ENCODE results near the gene EIF1.
"Not testable (repeated sequence)": the region's sequence is repeated elsewhere in the genome, so short reads cannot be mapped to it uniquely, and the experiment has no call there.

EIF1 gene

DNA sequence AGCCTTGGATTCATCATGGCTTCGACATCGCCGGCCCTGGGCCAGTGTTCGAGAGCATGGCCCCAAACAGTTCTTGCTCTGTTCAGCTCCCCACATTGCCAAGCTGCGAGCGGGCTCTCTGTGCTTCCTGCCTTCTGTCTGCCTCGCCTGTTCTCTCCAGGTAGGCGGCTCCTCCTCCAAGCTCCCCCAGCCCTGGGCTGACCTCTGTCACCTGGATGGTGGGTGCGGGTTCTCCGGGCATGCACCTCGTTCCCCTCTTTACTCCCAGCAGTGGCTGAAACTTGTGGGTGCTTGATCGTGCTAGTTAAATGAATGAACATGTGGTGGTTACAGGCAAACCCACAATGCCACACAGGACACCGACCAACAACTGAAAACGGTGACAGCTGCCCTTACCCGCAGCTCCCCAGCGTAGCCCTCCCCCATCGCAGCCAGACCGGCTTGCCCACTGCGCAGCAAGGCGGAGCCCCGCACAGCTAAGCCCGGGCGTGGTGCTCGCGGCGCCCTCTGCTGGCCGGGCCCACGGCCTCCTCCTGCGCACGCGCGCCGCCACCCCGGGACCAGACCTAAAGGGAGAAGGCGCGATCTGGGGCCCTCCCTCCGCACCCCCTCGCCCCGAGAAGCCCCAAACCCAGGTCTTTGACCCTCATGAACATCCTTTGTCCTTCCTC lies 23.0 kb upstream of the EIF1 start:
- ChIA-PET POLR2A (ENCODE audit: low non-redundant PET) (interaction anchor here (0.5 to 0.6 kb wide), 2 partner anchors 124 to 836 kb away, joined by 3 to 5 read pairs; no protein-coding TSS in a partner anchor), CTCF (interaction anchor here (0.6 to 8.2 kb wide), 20 partner anchors 10 to 814 kb away, joined by 3 to 321 read pairs (median 4); partner anchors contain the start of genes EIF1, KRT17 and KRTAP4-5)
- TF ChIP-seq, protein P1, sequence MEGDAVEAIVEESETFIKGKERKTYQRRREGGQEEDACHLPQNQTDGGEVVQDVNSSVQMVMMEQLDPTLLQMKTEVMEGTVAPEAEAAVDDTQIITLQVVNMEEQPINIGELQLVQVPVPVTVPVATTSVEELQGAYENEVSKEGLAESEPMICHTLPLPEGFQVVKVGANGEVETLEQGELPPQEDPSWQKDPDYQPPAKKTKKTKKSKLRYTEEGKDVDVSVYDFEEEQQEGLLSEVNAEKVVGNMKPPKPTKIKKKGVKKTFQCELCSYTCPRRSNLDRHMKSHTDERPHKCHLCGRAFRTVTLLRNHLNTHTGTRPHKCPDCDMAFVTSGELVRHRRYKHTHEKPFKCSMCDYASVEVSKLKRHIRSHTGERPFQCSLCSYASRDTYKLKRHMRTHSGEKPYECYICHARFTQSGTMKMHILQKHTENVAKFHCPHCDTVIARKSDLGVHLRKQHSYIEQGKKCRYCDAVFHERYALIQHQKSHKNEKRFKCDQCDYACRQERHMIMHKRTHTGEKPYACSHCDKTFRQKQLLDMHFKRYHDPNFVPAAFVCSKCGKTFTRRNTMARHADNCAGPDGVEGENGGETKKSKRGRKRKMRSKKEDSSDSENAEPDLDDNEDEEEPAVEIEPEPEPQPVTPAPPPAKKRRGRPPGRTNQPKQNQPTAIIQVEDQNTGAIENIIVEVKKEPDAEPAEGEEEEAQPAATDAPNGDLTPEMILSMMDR (conservative IDR thresholded peaks at IDR 0.05; ENCODE audit: low read depth), result peak; percentile 93
- H3K27ac ChIP-seq, result peak overlapping the region; percentile 100
- peak; percentile 98 for DNase-seq (ENCODE audit: low spot score)

DNA sequence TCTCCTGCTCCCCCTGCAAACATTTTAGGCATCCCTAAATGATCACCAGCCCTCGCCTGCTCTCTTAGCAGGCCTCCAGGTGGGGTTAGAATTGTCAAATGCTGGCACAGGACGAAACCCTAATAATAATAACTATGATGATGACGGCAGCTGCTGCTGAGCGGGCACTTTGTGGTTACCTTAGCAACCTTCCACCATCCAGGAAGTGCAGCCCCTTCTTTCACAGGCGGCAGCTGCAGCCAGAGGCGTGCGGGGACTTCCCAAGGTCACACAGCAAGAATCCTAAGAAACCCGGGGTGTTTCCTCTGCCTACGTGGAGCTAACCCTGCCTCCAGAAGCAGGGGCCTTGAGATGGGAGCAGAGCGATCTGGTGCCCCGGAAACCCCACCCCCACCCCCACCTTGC lies 22.4 kb upstream of the EIF1 start:
- TF ChIP-seq, protein P1 (conservative IDR thresholded peaks at IDR 0.05; ENCODE audit: low read depth), result peak; percentile 58
- DNase-seq (ENCODE audit: low spot score), result no peak
- peak overlapping the region; percentile 100 for H3K27ac ChIP-seq
- POLR2A ChIA-PET (ENCODE audit: low non-redundant PET), result no interaction called here
- CTCF ChIA-PET, result interaction anchor here (0.6 to 8.2 kb wide), 16 partner anchors 10 to 1126 kb away, joined by 3 to 321 read pairs (median 4); partner anchors contain the start of genes EIF1, KRT15 and KRT17

DNA sequence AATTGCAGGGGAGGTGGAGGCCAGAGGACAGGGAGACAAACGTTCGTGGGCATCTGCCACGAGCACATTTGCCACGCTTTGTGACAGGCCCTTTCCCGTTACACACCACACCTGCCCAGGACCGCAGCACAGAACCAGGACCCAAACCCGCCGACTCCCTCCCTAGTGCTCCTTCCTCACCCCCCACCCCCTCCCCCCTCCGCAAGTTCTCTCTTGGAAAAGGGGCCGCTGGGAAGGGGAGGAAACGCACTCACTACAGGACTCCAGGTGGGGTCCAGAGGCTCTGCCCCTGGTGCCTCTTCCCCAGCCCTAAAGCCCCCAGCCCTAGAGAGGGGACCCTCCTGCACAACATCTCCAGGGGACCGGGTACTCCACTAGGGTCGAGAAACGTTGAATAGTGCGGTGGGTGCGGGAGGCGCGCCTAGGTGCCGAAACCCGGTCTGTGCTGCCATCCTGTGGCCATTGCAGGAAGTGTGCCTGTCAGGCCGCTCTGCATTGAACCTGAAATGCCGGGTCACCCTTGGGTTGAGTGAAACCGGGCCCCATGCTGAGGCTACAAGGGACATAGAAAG lies 21.9 kb upstream of the EIF1 start:
- TF ChIP-seq, protein P1 (conservative IDR thresholded peaks at IDR 0.05; ENCODE audit: low read depth), result peak; percentile 91
- peak overlapping the region; percentile 100 for H3K27ac ChIP-seq
- ChIA-PET CTCF (interaction anchor here (0.6 to 8.2 kb wide), 14 partner anchors 10 to 1126 kb away, joined by 3 to 321 read pairs (median 4); partner anchors contain the start of genes EIF1, KRT15 and KRT17), POLR2A (ENCODE audit: low non-redundant PET) (no interaction called here)
- DNase-seq (ENCODE audit: low spot score), result peak; percentile 82

DNA sequence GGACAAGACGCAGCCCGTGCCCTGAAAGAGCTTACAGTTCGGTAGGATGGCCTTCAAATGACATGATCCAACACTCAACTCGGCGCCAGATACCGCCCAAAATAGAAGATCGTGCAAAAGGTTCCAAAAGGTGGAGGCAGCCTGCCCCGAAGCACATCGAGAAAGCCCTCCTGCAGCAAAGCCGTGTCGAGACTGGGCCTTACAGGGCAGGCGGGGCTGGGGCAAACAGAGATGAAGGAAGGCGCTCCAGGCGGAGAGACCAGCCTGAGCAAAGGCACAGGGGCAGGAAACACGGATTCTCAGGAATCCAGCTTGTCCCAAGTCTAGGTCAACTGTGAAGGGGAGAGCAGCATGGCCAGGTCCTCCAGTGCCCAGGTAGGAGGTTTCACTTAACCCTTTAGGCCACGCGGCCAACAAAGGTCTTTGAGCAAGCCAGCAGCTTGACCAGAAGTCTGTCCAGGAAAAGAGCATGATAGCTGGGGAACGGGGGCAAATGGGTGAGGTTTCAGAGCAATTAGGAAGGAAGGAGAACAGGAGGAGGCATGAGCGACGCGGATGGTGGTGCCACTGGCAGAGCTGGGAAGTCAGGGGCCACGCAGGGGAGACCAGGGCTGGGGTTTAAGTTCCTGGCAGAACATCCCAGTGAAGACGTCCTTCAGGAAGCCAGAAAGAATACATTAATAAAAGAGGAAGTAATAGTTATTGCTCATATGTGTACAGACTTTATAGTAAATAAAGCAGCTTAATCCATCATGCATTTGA lies 21.2 kb upstream of the EIF1 start:
- DNase-seq (ENCODE audit: low spot score), result no peak
- peak overlapping the region; percentile 100 for H3K27ac ChIP-seq
- TF ChIP-seq, protein P1 (conservative IDR thresholded peaks at IDR 0.05; ENCODE audit: low read depth), result peak; percentile 66; the same call in 1 of the 2 replicates
- ChIA-PET CTCF (interaction anchor here (0.6 to 8.2 kb wide), 6 partner anchors 19 to 353 kb away, joined by 3 to 321 read pairs (median 8); partner anchors contain the start of gene EIF1), POLR2A (ENCODE audit: low non-redundant PET) (interaction anchor here (0.7 kb wide), 1 partner anchor 14 kb away, joined by 4 read pairs; no protein-coding TSS in a partner anchor)

DNA sequence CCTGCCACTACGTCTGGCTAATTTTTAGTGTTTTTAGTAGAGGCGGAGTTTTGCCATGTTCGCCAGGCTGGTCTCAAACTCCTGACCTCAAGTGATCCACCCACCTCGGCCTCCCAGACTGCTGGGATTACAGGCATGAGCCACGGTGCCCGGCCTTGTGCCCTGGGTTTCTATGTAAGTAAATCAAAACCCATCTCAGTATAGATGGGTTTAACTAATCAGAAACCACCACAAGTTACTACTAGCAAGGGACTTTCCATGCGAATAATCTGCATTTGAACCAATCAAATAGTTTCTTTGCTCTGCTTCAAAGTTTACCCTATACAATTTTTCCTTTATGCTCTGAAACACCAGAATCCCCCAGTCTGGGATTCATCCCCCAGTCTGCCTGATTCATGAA lies 16.5 kb upstream of the EIF1 start:
- no peak overlapping the region for H3K27ac ChIP-seq
- CTCF ChIA-PET, result no interaction called here
- DNase-seq (ENCODE audit: low spot score), result no peak
- TF ChIP-seq, protein P1 (conservative IDR thresholded peaks at IDR 0.05; ENCODE audit: low read depth), result no peak
- POLR2A ChIA-PET (ENCODE audit: low non-redundant PET), result interaction anchor here (0.7 kb wide), 1 partner anchor 17 kb away, joined by 3 read pairs; the partner anchor contains the start of gene EIF1

DNA sequence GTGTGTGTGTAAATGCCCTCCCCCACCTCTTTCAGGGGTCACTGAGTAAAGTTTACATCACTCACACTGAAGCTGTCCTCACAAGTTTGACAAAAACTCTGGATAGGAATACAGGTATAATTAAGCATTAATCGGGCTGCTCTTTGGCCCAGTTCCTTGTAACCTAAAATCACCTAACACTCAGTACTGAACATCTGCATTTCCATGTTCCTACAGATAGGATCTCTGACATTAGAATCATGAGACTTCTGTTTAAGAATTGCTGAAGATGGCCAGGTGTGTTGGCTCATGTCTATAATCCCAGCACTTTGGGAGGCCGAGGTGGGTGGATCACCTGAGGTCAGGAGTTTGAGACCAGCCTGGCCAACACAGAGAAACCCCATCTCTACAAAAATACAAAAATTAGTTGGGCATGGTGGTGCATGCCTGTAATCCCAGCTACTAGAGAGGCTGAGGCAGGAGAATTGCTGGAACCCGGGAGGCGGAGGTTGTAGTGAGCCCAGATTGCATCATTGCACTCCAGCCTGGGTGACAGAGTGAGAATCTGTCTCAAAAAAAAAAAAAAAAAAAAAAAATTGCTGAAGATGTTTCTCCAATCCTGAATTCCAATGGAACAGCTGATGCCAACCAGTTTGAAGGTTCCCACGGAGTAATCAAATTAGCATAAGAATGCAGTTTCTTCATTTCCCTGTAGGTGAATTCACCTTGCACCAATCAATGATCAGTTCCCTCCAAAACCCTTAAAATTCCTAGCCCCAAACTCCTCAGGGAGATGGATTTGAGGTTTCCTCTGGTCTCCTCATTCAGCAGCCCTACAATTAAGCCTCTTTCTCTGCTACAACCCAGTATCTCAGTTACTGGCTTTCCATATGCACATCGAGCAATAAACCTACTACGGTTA lies 13.3 kb upstream of the EIF1 start:
- DNase-seq (ENCODE audit: low spot score); POLR2A ChIA-PET (ENCODE audit: low non-redundant PET); H3K27ac ChIP-seq: not testable (repeated sequence)
- CTCF ChIA-PET, result interaction anchor here (0.6 to 1.8 kb wide), 3 partner anchors 9 to 27 kb away, joined by 3 to 5 read pairs (median 3); no protein-coding TSS in a partner anchor
